NCI-H2029 (cell line): ENCODE results near the gene FIBCD1.

ENCODE experiments used
- DNase-seq: peaks from one replicate; lab custom pipeline; 2025; lab: John Stamatoyannopoulos, UW

FIBCD1 gene

DNA sequence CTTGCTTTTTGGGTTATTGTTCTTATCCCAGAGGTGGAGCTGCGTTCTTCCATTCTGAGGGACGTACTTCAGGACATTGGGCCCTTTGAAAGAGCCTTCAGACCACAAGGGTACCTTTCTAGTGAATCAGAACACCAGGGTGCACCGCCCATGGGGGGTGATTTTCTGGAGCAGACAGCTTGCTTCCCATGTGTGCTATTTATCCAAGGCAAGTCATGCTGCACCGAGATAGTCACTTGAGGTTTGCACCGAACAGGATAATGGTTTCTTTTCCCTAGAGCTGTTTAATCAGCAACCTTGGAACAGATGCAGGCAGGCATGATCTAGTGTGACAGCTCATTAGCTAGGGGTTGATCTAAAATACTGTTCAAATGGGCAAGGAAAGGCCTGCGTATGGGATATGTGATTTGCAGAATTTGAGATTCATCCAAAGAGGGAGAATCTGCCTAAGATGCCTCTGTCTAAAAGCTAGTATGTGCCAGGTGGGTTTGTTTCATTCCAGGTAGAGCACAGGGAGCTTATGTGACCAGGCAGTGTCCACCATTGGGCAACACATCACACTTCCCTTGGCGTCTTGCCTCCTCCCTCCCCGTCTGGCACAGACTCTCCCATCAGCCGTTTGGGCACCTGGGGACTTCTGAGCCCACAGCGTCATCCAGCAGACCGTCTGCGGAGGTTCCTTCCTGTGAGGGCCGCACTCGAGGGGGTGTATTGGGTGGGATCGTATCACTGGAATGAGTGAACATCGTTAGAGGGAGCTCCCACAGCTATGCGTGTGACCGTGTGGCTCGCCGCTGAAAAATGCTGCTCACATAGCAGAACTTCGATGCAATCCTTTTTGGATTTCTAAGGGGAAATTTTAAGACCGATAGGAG is 80.9 kb downstream of the FIBCD1 start:
- no peak for DNase-seq

DNA sequence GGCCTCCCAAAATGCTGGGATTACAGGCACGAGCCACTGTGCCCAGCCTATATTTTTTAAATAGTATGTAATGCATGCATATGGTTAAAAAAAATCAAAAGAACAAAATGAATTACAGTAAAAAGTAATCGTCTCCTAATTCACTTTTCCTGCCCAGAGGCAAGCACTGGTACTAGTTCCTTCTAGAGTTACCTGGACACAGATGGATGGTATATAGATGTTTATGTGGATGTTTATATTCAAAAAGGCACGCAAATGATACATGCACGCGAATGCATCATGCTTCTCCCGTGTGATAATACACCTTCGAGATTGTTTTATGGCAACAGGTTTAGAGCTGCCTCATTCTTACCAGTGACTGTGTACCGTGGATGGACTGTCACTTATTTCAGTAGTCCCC is 82.6 kb downstream of the FIBCD1 start:
- DNase-seq = no peak

DNA sequence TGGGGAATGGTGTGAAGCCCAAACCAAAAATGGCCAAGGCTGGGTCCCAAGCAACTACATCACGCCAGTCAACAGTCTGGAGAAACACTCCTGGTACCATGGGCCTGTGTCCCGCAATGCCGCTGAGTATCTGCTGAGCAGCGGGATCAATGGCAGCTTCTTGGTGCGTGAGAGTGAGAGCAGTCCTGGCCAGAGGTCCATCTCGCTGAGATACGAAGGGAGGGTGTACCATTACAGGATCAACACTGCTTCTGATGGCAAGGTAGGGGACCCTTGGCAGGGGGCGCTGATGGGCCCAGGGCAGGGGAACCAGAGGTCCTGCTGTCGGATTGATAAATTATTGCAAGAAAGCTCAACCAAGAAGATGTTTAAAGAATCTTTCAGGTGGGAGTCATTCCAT is 84.2 kb downstream of the FIBCD1 start:
- DNase-seq = no peak

DNA sequence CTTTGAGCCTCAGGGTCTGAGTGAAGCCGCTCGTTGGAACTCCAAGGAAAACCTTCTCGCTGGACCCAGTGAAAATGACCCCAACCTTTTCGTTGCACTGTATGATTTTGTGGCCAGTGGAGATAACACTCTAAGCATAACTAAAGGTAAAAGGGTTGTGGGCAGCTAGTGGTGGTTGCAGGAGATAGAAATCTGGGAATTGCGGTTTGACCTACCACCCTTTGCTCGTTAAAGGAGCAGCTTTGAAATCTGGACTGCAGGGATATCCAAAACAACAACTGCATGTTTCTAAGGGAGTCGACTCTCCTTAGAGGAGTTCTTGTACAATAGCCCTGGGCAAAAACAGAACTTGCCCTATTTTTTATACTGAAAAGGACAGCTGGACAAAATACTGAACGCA is 85.0 kb downstream of the FIBCD1 start:
- no peak for DNase-seq

DNA sequence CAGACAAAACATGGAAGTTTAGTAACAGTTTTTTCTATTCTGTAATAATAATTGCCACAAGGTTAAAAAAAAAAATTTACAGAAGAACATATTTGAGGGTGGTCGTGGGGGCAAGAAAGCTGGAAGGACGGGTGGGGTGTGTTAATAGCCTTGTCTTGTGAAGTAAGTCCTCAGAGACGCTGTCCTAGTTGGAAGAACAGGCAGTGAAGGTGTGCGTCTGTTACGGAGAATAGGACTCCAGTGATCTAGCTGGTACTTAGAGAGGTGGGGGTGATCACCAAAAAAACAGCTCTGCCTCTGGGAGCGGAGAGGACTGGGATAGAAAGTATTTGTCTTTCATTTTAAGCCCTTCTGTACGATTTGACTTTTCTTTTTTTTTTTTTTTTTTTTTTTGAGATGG is 86.2 kb downstream of the FIBCD1 start:
- no peak for DNase-seq
